ENCODE measurements around the gene ALOXE3.
A peak's percentile ranks its signal among the peaks of the same experiment; 100 is the strongest.

Gene ALOXE3

DNA sequence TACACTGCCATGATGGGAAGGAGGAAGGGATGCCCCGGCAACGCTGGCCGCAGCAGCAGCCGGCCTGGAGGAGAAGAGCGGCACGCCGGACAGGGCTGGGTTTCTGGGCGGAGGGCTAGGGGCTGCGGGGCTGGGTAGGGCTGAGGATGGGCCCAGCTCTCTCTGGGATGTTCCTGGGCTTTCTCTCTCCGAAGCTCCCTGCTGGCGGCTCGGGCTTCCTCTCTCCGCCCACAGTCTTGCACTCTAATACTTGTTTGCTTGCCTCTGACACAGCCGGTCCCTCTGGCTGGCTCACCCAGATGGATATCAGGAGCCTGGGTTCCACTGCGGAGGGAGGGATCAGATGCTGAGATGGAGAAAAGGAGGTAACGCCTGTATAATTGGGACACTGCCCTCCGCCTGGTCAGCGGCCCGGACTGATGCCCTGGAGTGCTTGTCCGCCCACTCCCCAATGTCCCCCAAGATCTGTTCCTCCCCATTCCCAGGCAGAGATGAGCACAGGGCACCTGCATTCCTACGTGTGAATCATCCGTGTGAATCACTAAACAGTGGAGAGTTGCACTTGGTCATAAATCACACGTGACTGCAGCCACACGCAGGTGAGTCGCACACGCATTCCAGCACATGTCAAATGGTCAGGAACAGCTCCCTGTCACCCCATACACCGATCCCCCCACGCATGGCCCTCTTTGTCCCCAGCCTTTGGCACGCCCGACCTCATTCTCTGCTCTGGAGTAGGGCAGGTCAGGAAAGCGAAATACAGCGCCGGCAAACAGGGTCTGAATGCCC lies at the start of gene ALOXE3:
Gene ALOXE3, minus strand, starts transcription at position 535 of the 789 bp plus-strand sequence. Its CDS starts 524 bp downstream, at position 11.
- peak within 1 kb of the TSS; percentile 85 for H3K4me3 Mint-ChIP-seq
- peak within 1 kb of the TSS; percentile 99 for H3K27ac Mint-ChIP-seq
- H3K36me3 Mint-ChIP-seq: no peaks in the 10 kb centered on the region
- peaks cover 40% of the 10 kb centered on the region for H3K27me3 Mint-ChIP-seq
- H3K4me1 Mint-ChIP-seq: peaks cover 32% of the 10 kb centered on the region
- DNase-seq (ENCODE audit: low spot score in 2 of 2) (no peak), ATAC-seq (ENCODE audit: low read depth) (peak; percentile 0)
- no peaks in the 10 kb centered on the region for H3K9me3 Mint-ChIP-seq

DNA sequence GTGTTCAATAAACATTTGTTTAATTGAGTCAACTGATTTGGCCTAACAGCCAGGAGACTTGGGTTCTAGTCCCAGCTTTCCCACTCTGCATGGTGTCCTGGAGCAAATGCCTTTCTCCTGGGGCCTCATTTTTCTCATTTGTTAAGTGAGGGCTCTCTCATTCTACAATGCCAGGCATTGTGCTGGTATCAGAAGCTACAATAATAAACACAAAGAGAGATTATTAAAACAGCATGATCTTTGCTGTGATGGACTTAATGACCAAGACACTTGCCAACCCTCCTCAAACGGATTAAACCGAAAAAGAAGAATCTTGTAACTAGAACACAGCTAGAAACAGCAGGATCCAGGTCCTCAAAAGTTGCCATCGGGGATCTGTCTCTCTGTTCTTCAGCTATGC lies 49.2 kb upstream of the ALOXE3 start:
- ATAC-seq (ENCODE audit: low read depth) (no peak), DNase-seq (ENCODE audit: low spot score in 2 of 2) (no peak)
- no peak overlapping the region for H3K4me3 Mint-ChIP-seq
- no peak overlapping the region for H3K27ac Mint-ChIP-seq
- H3K4me1 Mint-ChIP-seq: peaks cover 12% of the 10 kb centered on the region
- H3K36me3 Mint-ChIP-seq: no peaks in the 10 kb centered on the region
- no peaks in the 10 kb centered on the region for H3K27me3 Mint-ChIP-seq
- H3K9me3 Mint-ChIP-seq: no peaks in the 10 kb centered on the region

DNA sequence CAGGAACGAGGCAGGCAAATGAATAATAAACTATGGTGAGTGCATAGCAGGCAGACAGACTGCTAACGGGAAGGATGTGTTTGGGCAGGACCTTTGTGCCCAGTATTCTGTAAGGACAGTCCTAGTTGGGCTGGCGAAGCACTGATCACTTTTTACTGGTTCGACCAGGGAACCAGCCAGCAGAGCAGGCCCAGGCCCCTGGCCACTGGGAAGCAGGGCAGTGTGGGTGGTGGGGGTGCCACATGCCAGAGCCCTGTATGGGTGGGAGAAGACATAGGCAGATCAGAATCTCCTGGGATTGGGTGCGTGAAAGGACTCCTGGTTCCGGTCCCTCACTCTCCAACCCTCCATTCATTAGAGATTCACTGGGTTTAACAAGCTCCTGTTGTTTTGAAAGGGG lies 48.4 kb upstream of the ALOXE3 start:
- Mint-ChIP-seq H3K4me1 (peaks cover 12% of the 10 kb centered on the region), H3K4me3 (no peak overlapping the region), H3K27me3 (no peaks in the 10 kb centered on the region), H3K27ac (no peak overlapping the region), H3K9me3 (no peaks in the 10 kb centered on the region), H3K36me3 (no peaks in the 10 kb centered on the region)
- DNase-seq (ENCODE audit: low spot score in 2 of 2) (no peak), ATAC-seq (ENCODE audit: low read depth) (no peak)

DNA sequence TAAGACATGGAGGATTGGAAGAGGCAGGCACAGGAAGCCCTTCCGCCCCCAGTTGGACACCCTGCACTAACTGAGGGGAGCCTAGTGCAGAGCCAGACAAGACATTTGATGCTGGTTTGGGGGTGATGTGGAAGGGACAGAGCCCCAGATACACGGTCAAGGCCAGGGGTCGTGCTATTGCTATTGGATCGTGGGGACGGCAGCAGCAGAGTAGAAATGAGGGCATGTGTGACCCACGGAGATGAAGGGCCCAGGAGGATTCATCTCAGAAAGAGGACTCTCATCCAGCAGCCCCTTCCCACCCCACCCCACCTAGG lies 46.5 kb upstream of the ALOXE3 start:
- Mint-ChIP-seq H3K9me3 (no peaks in the 10 kb centered on the region), H3K27me3 (no peaks in the 10 kb centered on the region), H3K36me3 (peaks cover 10% of the 10 kb centered on the region), H3K4me3 (no peak overlapping the region), H3K4me1 (peaks cover 31% of the 10 kb centered on the region), H3K27ac (no peak overlapping the region)
- DNase-seq (ENCODE audit: low spot score in 2 of 2) (no peak), ATAC-seq (ENCODE audit: low read depth) (no peak)

DNA sequence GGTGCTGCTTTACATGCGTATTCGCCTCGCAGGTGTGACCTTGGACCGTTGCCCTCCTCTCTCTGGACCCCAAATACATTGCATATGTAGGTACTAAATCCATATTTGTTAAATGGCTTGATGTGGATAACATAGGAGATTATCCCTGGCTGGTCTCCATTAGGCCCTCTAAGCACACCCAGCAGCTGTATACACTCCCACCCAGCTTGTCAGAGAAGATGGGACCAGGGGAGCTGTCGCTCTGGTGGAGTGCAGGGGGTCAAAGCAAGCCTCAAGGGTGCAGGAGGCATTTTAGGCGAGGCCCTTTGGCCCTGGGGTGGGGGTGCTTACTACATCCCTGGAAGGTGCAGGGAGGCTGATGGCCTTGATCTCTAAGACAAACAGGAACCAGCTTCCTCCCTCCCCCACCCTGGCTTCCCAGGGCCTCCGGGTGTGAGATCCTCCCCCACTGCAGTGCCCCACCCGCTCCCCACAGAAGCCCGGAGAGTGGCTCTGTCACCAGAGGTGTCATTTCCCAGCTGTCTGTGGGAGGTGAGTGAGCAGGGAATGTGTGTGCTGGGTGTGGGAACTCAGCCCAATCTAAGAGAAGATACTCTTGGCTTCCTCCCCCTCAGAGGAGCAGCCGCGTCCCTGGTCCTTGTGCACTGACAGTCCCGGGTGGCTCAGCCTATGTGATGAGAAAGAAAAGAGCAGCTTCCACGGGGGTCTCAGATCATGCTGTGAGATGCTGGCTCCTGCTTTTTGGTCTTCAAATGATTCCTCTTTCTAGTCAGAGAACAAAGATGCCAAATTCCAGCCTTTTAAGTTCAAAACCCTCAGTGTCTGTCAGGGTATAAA lies 45.9 kb upstream of the ALOXE3 start:
- H3K36me3 Mint-ChIP-seq: peaks cover 10% of the 10 kb centered on the region
- H3K27me3 Mint-ChIP-seq: no peaks in the 10 kb centered on the region
- DNase-seq (ENCODE audit: low spot score in 2 of 2) (peak in 1 of 2 donors; percentile 22), ATAC-seq (ENCODE audit: low read depth) (no peak)
- peak overlapping the region; percentile 98 for H3K4me3 Mint-ChIP-seq
- peak overlapping the region; percentile 98 for H3K27ac Mint-ChIP-seq
- H3K9me3 Mint-ChIP-seq: no peaks in the 10 kb centered on the region
- peaks cover 33% of the 10 kb centered on the region for H3K4me1 Mint-ChIP-seq

DNA sequence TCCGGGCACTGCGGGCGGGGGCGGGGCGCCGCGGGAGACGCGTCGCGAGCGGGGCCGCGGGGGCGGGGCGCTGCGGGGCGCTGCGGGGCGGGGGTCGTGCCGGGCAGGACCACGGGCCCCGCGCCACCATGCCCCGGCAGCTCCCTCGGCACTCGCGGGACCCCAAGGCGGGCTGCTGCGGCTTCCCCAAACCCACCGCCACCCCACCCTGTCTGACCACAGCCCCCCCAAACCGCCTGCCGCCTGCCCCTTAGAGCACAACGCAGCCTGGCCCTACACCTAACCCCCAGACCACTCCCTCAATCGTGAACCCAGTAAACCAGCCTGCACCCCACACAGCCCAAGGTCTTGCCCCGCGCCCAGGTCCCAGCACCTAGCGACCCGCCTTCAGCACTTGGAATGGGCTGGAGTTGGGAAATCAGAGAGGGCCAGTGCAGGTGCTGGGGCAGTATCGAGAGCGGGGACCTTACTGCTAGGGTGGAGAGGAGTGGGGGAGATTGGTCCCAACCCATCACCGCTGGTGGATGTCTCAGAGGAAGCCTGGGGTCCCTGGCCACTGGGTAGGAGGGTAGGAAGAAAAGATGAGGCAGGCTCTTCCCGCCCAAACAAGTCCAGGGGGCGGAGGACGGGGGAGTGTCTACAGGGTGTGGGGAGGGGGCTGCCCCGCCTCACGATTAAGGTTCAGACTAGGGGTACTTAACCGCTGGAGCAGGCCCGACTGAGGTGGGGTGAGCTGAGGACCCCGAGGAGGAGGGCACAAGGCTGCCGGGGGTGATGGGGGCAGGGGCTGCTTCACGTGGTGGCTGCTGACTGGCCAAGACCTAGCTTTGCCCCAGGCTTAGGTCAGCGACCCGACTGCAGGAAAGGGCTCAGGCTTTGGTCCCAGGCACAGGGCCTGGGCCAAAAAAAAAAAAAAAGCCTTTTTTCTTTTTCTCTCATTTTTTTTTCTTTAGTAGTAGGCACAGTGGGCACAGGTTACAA lies 45.0 kb upstream of the ALOXE3 start:
- no peaks in the 10 kb centered on the region for H3K27me3 Mint-ChIP-seq
- DNase-seq (ENCODE audit: low spot score in 2 of 2) (peak in 1 of 2 donors; percentile 48), ATAC-seq (ENCODE audit: low read depth) (peak; percentile 16)
- H3K36me3 Mint-ChIP-seq: peaks cover 10% of the 10 kb centered on the region
- H3K4me1 Mint-ChIP-seq: peaks cover 38% of the 10 kb centered on the region
- peak overlapping the region; percentile 98 for H3K27ac Mint-ChIP-seq
- peak overlapping the region; percentile 98 for H3K4me3 Mint-ChIP-seq
- no peaks in the 10 kb centered on the region for H3K9me3 Mint-ChIP-seq

DNA sequence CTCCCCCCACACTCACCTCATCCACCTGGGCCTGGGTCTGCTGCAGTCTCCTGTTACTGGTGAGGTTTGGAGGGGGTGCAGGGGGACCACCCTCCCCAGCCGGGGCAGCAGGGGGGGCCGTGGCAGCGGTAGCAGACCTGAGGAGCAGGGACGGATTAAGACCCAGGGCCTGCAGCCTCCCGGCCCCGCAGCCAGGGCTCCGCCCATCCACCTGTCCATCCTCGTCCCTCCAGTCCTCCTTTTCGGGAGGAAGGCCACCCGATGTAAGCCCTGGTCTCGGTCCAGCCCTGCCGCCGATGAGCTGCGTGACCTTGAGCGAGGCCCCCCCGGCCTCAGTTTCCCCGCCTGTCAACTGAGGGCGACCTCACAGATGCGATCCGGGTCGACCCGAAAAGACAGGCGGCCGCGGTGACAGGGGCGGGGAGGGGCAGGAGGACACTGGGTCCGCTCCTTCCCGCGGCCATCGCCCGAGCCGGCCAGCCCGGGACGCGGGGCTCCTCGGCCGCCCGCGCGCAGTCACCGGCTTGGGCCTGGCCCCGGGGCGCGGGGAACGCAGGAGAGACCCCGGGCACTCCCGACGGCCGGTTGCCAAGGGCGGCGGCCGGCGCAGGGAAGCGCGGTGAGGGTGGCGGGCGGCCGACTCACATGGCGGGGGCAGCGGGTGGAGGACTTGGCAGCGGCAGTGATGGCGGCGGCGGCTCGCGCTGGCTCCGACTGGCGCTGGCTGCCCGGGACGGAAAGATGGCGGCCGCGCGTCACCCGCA lies 44.1 kb upstream of the ALOXE3 start, which contains the start of gene VAMP2:
Gene VAMP2, minus strand, starts transcription at position 716 of the 764 bp plus-strand sequence. Its CDS starts 69 bp downstream, at position 647.
- Mint-ChIP-seq H3K36me3 (peaks cover 10% of the 10 kb centered on the region), H3K4me3 (peak within 1 kb of the TSS; percentile 98), H3K27ac (peak within 1 kb of the TSS; percentile 98), H3K9me3 (no peaks in the 10 kb centered on the region), H3K27me3 (no peaks in the 10 kb centered on the region), H3K4me1 (peaks cover 38% of the 10 kb centered on the region)
- ATAC-seq (ENCODE audit: low read depth): peak; percentile 73
- peak; percentile 82 to 84 for DNase-seq (ENCODE audit: low spot score in 2 of 2)

DNA sequence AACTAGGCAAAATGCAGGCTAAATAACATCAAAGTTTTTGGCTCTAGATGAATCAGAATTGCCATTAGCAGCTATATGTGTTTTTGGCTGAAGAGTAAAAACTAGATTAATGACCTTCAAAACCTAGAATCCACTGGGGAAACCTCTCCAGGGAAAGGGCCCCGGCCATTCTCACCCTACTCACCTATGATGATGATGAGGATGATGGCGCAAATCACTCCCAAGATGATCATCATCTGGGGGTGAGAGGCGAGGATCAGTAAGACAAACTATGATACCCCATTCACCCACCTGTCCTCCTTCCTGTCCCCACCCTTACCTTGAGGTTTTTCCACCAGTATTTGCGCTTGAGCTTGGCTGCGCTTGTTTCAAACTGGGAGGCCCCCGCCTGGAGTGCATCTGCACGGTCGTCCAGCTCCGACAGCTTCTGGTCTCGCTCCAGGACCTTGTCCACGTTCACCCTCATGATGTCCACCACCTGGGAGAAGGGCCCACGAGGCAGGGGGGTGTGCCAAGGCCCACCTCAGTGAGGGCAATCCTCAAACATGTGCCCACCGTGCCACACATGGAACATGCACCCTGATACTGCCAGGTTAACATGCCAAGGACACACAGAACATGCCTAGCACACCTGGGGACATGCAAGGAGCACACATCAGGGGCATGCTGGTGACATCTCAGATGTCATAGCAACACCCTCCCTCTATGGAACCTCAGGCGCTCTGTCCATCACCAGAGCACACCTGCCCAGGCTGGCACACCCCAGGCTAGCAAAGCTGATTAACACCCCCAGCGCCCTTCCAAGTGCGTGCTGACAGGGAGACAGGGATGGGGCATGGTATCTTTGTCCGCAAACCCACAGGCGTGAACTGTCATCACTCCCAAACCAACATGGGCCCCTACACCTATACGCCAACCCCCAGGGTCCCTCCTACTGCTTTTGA lies 43.2 kb upstream of the ALOXE3 start:
- Mint-ChIP-seq H3K4me3 (peak overlapping the region; percentile 83), H3K4me1 (peaks cover 38% of the 10 kb centered on the region), H3K36me3 (peaks cover 10% of the 10 kb centered on the region), H3K27ac (peak overlapping the region; percentile 98), H3K9me3 (no peaks in the 10 kb centered on the region), H3K27me3 (no peaks in the 10 kb centered on the region)
- ATAC-seq (ENCODE audit: low read depth) (no peak), DNase-seq (ENCODE audit: low spot score in 2 of 2) (no peak)

DNA sequence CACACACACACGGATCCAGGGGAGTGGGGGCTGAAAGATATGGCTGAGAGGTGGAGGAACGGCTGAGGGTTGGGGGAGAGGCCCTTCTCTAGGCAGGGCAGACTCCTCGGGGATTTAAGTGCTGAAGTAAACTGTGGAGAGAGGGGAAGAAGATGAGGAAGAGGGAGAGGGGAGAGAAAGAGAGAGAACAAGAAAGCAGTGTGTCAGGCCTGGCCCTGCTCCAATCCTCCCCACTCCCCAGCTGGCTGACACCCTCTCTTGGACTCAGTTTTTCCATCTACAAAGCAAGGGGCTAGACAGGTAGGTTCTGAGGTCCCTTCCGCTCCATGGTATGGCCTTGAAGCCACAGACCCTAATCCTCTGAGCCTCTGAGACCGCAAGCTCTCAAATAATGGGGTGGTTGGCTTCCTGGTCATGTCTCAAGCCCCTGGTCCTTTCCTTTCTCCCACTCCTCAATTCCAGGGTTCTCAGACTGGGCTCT lies 42.5 kb upstream of the ALOXE3 start:
- Mint-ChIP-seq H3K36me3 (peaks cover 10% of the 10 kb centered on the region), H3K9me3 (no peaks in the 10 kb centered on the region), H3K27me3 (no peaks in the 10 kb centered on the region), H3K4me3 (peak overlapping the region; percentile 83), H3K27ac (peak overlapping the region; percentile 98), H3K4me1 (peaks cover 38% of the 10 kb centered on the region)
- no peak for ATAC-seq (ENCODE audit: low read depth)
- DNase-seq (ENCODE audit: low spot score in 2 of 2): no peak

DNA sequence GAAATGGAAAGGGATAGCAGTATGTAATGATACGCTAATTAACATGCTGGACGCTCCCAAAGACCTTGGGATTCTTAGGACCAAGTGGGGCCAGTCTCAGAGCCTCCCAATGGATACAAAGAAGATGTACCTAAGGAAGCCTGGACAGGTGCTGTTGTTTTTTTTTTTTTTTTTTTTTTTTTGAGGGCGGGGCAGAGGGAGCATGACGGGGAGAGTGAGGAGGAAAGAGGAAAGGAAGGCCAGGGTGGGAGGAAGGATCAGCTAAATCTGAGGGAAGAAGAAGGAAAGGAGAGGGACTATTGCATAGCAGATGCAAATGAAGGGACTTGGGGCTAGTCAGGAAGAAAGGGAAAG lies 41.9 kb upstream of the ALOXE3 start:
- Mint-ChIP-seq H3K4me3 (peak overlapping the region; percentile 68), H3K9me3 (no peaks in the 10 kb centered on the region), H3K27me3 (no peaks in the 10 kb centered on the region), H3K36me3 (peaks cover 10% of the 10 kb centered on the region), H3K27ac (peak overlapping the region; percentile 98), H3K4me1 (peaks cover 42% of the 10 kb centered on the region)
- DNase-seq (ENCODE audit: low spot score in 2 of 2) (no peak), ATAC-seq (ENCODE audit: low read depth) (no peak)

DNA sequence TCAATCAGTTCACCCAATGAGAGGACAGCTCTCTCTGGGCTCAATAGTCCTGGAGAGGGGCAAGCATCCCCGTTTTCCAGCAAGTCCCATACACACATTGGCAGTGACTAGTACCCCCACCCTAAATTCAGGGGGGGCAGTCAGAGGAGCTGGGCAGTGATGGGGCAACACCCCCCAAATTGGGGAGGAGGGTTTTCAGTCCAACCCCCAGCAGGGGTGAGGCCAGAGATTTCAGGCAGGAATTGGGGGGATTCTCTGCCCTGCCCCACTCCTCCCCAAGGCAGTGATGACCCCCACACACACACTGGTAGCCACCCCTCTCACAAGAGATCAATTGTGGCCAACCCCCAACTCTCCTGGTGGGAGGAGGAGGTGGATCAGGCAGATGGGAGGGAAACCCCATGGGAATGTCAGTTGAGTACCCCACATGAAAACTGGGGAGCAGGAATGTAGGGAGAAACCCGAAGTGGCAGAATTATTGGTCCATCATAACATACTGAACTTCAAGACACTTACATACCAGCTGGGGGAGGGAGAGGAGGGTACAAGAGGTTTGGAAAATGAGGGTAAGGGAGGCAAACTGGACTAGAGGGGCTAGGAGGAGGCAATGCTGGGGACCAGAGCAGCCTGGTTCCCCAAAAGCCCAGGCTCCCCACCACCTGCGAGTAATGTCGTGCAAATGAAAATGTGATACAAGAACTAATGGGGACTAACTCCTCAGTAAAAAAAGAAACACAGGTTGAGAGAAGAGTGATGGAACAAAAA lies 41.3 kb upstream of the ALOXE3 start:
- DNase-seq (ENCODE audit: low spot score in 2 of 2) (no peak), ATAC-seq (ENCODE audit: low read depth) (no peak)
- peak overlapping the region; percentile 98 for H3K27ac Mint-ChIP-seq
- H3K36me3 Mint-ChIP-seq: peaks cover 10% of the 10 kb centered on the region
- H3K4me3 Mint-ChIP-seq: no peak overlapping the region
- H3K4me1 Mint-ChIP-seq: peaks cover 45% of the 10 kb centered on the region
- no peaks in the 10 kb centered on the region for H3K9me3 Mint-ChIP-seq
- H3K27me3 Mint-ChIP-seq: no peaks in the 10 kb centered on the region

DNA sequence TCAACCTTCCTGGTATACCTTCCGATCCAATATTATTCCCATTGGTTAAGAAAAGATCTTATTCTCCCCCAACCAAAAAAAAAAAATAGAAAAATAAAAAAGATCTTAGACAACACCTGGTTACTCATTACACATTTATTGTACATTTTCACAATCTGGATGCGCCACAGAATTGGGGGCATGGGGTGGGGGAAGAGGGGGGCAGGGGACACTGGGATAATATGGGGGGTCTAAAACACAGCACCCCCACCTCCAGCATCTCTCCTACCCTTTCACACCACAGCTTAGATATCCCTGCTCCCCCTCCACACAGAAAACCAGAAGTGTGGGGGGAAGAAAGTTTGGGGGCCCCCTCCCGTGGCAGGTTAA lies 40.7 kb upstream of the ALOXE3 start:
- Mint-ChIP-seq H3K36me3 (peaks cover 12% of the 10 kb centered on the region), H3K27ac (peak overlapping the region; percentile 95), H3K4me1 (peaks cover 49% of the 10 kb centered on the region), H3K9me3 (no peaks in the 10 kb centered on the region), H3K27me3 (no peaks in the 10 kb centered on the region), H3K4me3 (no peak overlapping the region)
- DNase-seq (ENCODE audit: low spot score in 2 of 2) (no peak), ATAC-seq (ENCODE audit: low read depth) (no peak)

All from memory B cell (primary cell).